Stimulated activated CD4-positive, alpha-beta T cell treated with anti-CD3 and anti-CD28 coated beads, Interleukin-4, amount 100 ng/mL, for 24 hours (primary cell): Measurements from ENCODE around the gene UBE2O.

Experiments used
- DNase-seq: peaks from one replicate; pipeline ENCODE4 v3.0.0-alpha.2; 2020

UBE2O gene

GRCh38 chr17:76452660-76453430 is at the start of gene UBE2O:
Gene UBE2O (minus strand): TSS chr17:76453152. CDS start chr17:76453141, 11 bp downstream.
- DNase-seq = peak; percentile 91

GRCh38 chr17:76501827-76502307 is 48.9 kb upstream of the UBE2O start:
- DNase-seq = no peak

GRCh38 chr17:76501018-76501826 is 48.3 kb upstream of the UBE2O start, which contains the start of gene RHBDF2:
Gene RHBDF2 (minus strand): TSS chr17:76501423. CDS start chr17:76481524, 19,899 bp downstream.
- DNase-seq = peak; percentile 95

- DNase-seq = no peak
Measured at GRCh38 chr17:76500747-76501017, 47.7 kb upstream of the UBE2O start.

- no peak for DNase-seq
Measured at GRCh38 chr17:76500074-76500746, 47.3 kb upstream of the UBE2O start.

- DNase-seq = no peak
Measured at GRCh38 chr17:76499267-76499667, 46.3 kb upstream of the UBE2O start.

- DNase-seq = no peak
Measured at GRCh38 chr17:76498876-76499251, 45.9 kb upstream of the UBE2O start.

- DNase-seq = no peak
Measured at GRCh38 chr17:76497979-76498875, 45.3 kb upstream of the UBE2O start.

- no peak for DNase-seq
Measured at GRCh38 chr17:76497699-76497978, 44.7 kb upstream of the UBE2O start.

- no peak for DNase-seq
Measured at GRCh38 chr17:76496464-76496863, 43.5 kb upstream of the UBE2O start.

- no peak for DNase-seq
Measured at GRCh38 chr17:76495663-76496400, 42.9 kb upstream of the UBE2O start.

- no peak for DNase-seq
Measured at GRCh38 chr17:76493505-76494167, 40.7 kb upstream of the UBE2O start.

GRCh38 chr17:76492989-76493501 is 40.1 kb upstream of the UBE2O start:
- peak; percentile 40 for DNase-seq

GRCh38 chr17:76492123-76492988 is 39.4 kb upstream of the UBE2O start:
- no peak for DNase-seq

- no peak for DNase-seq
Measured at GRCh38 chr17:76491271-76492122, 38.5 kb upstream of the UBE2O start.

- DNase-seq = no peak
Measured at GRCh38 chr17:76490112-76490710, 37.3 kb upstream of the UBE2O start.

- no peak for DNase-seq
Measured at GRCh38 chr17:76487451-76488192, 34.7 kb upstream of the UBE2O start.

- DNase-seq = no peak
Measured at GRCh38 chr17:76485569-76485968, 32.6 kb upstream of the UBE2O start.
